H1 (cell line): Measurements from ENCODE around the gene KLHL35. TPM values are rescaled to one million over a fixed set of nuclear protein-coding genes. Genes with fewer than 3 reads are reported as not detected.

Experiments
- CTCF ChIA-PET: fragments of 300-600 bp; sonication (Branson Sonifier 250); formaldehyde crosslinking; loops from one replicate; lab custom pipeline; 2021; ENCODE audit not compliant: partially characterized antibody; lab: Charles Lee
- POLR2A ChIA-PET: fragments of 300-600 bp; sonication (Branson Sonifier 250); formaldehyde crosslinking; loops from one replicate; lab custom pipeline; 2021; ENCODE audit warnings: inconsistent platforms; ENCODE audit not compliant: partially characterized antibody; lab: Charles Lee
- DNase-seq, 2 experiments: peaks; one replicate each; pipeline versions ENCODE4 v3.0.0 to v3.0.0-alpha.2; 2010 to 2022; ENCODE audit warnings: low spot score in 2 of 2, low read depth in 1 of 2, mixed read lengths in 1 of 2
- FAIRE-seq: peaks from 2 replicates; lab custom pipeline; 2011; peaks lifted over from hg19 to GRCh38; lab: Jason Lieb, UNC
- H2AFZ ChIP-seq: 2 replicates; pipeline ENCODE4 v1.8.1; 2012; ENCODE audit warnings: low read length, inconsistent platforms
- H2AK5ac ChIP-seq: 2 replicates; pipeline ENCODE4 v1.6.1; 2013; ENCODE audit warnings: low read depth, low read length
- H2BK120ac ChIP-seq: replicated peaks from 2 replicates; pipeline ENCODE3; 2013; ENCODE audit warnings: low read depth, low read length, inconsistent platforms
- H2BK12ac ChIP-seq: 2 replicates; pipeline ENCODE4 v1.6.1; 2013; ENCODE audit warnings: low read depth, low read length
- H2BK15ac ChIP-seq: 2 replicates; pipeline ENCODE4 v1.6.1; 2013; ENCODE audit warnings: low read length
- H2BK20ac ChIP-seq: 2 replicates; pipeline ENCODE4 v1.6.1; 2013; ENCODE audit warnings: low read length
- H2BK5ac ChIP-seq: 2 replicates; pipeline ENCODE4 v1.6.1; 2013; ENCODE audit warnings: low read depth, low read length
- H3K14ac ChIP-seq: 2 replicates; pipeline ENCODE4 v1.6.1; 2013; ENCODE audit warnings: inconsistent platforms; ENCODE audit not compliant: insufficient read length
- H3K18ac ChIP-seq: 2 replicates; pipeline ENCODE4 v1.6.1; 2013; ENCODE audit warnings: low read length; ENCODE audit errors: extremely low read depth
- H3K23ac ChIP-seq: 2 replicates; pipeline ENCODE4 v1.6.1; 2013; ENCODE audit warnings: inconsistent platforms; ENCODE audit not compliant: insufficient read length
- H3K23me2 ChIP-seq: 2 replicates; pipeline ENCODE4 v1.6.1; 2013; ENCODE audit warnings: low read depth, low read length
- H3K27ac ChIP-seq: 2 replicates; pipeline ENCODE4 v1.6.1; 2011; ENCODE audit warnings: low read depth, low read length, inconsistent platforms
- H3K27me3 ChIP-seq, 4 experiments: replicated peaks in 1 of 4; 1 replicate in 1 of 4; 2 replicates in 3 of 4; pipeline versions ENCODE4 v1.6.1 to v1.8.1; 2011 to 2013; ENCODE audit warnings: low read length in 3 of 4, mild to moderate bottlenecking in 3 of 4, inconsistent platforms in 2 of 4, mixed read lengths in 2 of 4, moderate library complexity in 1 of 4; ENCODE audit not compliant: control insufficient read depth in 3 of 4, insufficient read depth in 3 of 4; ENCODE audit errors: extremely low read depth in 1 of 4
- H3K36me3 ChIP-seq, 4 experiments: 2 replicates each; pipeline versions ENCODE4 v1.6.1 to v1.8.1; 2011 to 2013; ENCODE audit warnings: mild to moderate bottlenecking in 4 of 4, low read length in 3 of 4, moderate library complexity in 2 of 4, control low read depth in 1 of 4, inconsistent platforms in 1 of 4; ENCODE audit not compliant: insufficient read depth in 4 of 4, control insufficient read depth in 2 of 4
- H3K4ac ChIP-seq: replicated peaks from 2 replicates; pipeline ENCODE3; 2013; ENCODE audit warnings: low read length, low read depth, mixed read lengths, inconsistent platforms; ENCODE audit not compliant: insufficient read length
- H3K4me1 ChIP-seq, 4 experiments: replicated peaks in 1 of 4; 1 replicate in 1 of 4; 2 replicates in 3 of 4; pipeline versions ENCODE4 v1.6.1 to v1.8.1; 2011 to 2013; ENCODE audit warnings: low read length in 3 of 4, inconsistent platforms in 2 of 4, mixed read lengths in 1 of 4; ENCODE audit not compliant: insufficient read depth in 4 of 4, control insufficient read depth in 3 of 4
- H3K4me2 ChIP-seq, 2 experiments: 2 replicates each; pipeline versions ENCODE4 v1.6.1 to v1.8.1; 2011 to 2013; ENCODE audit warnings: low read depth in 2 of 2, low read length in 2 of 2, control low read depth in 1 of 2, inconsistent platforms in 1 of 2, mild to moderate bottlenecking in 1 of 2; ENCODE audit not compliant: insufficient read depth in 1 of 2
- H3K4me3 ChIP-seq, 4 experiments: fragments of 200-600, 300-600 bp in 1 of 4; sonication (generic), shearing (Covaris generic), sonication (Bioruptor Twin) in 1 of 4; 2 replicates each; pipeline versions ENCODE4 v1.5.1 to v1.8.1; 2011 to 2016; ENCODE audit warnings: low read length in 4 of 4, low read depth in 3 of 4, control low read depth in 2 of 4, inconsistent platforms in 2 of 4, mild to moderate bottlenecking in 2 of 4, mixed read lengths in 1 of 4, moderate library complexity in 1 of 4; ENCODE audit not compliant: insufficient read depth in 2 of 4; ENCODE audit errors: extremely low read depth in 1 of 4
- H3K56ac ChIP-seq: replicated peaks from 2 replicates; pipeline ENCODE3; 2013; ENCODE audit warnings: low read depth, mild to moderate bottlenecking, mixed read lengths, low read length, inconsistent platforms; ENCODE audit not compliant: insufficient read length
- H3K79me1 ChIP-seq: 2 replicates; pipeline ENCODE4 v1.6.1; 2013; ENCODE audit warnings: low read depth, low read length, control low read depth
- H3K79me2 ChIP-seq, 2 experiments: 2 replicates each; pipeline versions ENCODE4 v1.6.1 to v1.8.1; 2012 to 2013; ENCODE audit warnings: low read length in 2 of 2, mild to moderate bottlenecking in 2 of 2, inconsistent platforms in 1 of 2; ENCODE audit not compliant: insufficient read depth in 2 of 2, control insufficient read depth in 1 of 2
- H3K9ac ChIP-seq, 4 experiments: replicated peaks in 1 of 4; 1 replicate in 1 of 4; 2 replicates in 3 of 4; pipeline versions ENCODE4 v1.6.1 to v1.8.1; 2011 to 2013; ENCODE audit warnings: low read depth in 3 of 4, low read length in 3 of 4, control low read depth in 2 of 4, mild to moderate bottlenecking in 2 of 4, moderate library complexity in 2 of 4, inconsistent platforms in 1 of 4; ENCODE audit errors: extremely low read depth in 1 of 4
- H3K9me3 ChIP-seq, 2 experiments: 2 replicates each; pipeline versions ENCODE4 v1.6.1 to v1.8.1; 2012 to 2013; ENCODE audit warnings: mild to moderate bottlenecking in 2 of 2, moderate library complexity in 2 of 2, control low read depth in 1 of 2, inconsistent platforms in 1 of 2, low read depth in 1 of 2, low read length in 1 of 2, mixed read lengths in 1 of 2; ENCODE audit not compliant: insufficient read depth in 2 of 2
- H4K20me1 ChIP-seq, 2 experiments: replicated peaks in 1 of 2; 2 replicates each; pipeline versions ENCODE3 to v1.8.1; 2011 to 2013; ENCODE audit warnings: inconsistent platforms in 2 of 2, low read length in 2 of 2, mild to moderate bottlenecking in 1 of 2; ENCODE audit not compliant: insufficient read depth in 2 of 2, control insufficient read depth in 1 of 2
- H4K5ac ChIP-seq: 2 replicates; pipeline ENCODE4 v1.6.1; 2013; ENCODE audit warnings: low read length, low read depth, mixed read lengths, inconsistent platforms; ENCODE audit not compliant: insufficient read length
- H4K8ac ChIP-seq: 2 replicates; pipeline ENCODE4 v1.8.0; 2013; ENCODE audit warnings: mild to moderate bottlenecking, moderate library complexity, low read length, inconsistent platforms; ENCODE audit not compliant: insufficient read depth; ENCODE audit errors: extremely low read depth
- H4K91ac ChIP-seq: replicated peaks from 2 replicates; pipeline ENCODE3; 2013; ENCODE audit warnings: low read length, mixed read lengths, inconsistent platforms; ENCODE audit not compliant: insufficient read length
- ASH2L ChIP-seq: fragments of 200-600, 300-600 bp; sonication (generic); IDR thresholded peaks from one replicate; pipeline ENCODE4 v1.7.1; 2017; ENCODE audit warnings: low read length
- CHD1 ChIP-seq: IDR thresholded peaks from 2 replicates; pipeline ENCODE4 v1.6.1; 2012; ENCODE audit warnings: low read depth, low read length, improper control_type of control experiment
- HDAC2 ChIP-seq, 2 experiments: fragments of 300-600 bp in 1 of 2; sonication (generic) in 1 of 2; IDR thresholded peaks; 2 replicates each; pipeline ENCODE4 v1.6.1; 2011 to 2012; ENCODE audit warnings: low read depth in 2 of 2, low read length in 2 of 2, mild to moderate bottlenecking in 2 of 2, moderate library complexity in 2 of 2, borderline replicate concordance in 1 of 2, inconsistent platforms in 1 of 2
- HDAC6 ChIP-seq: IDR thresholded peaks from one replicate; pipeline ENCODE4 v1.7.1; 2012; ENCODE audit warnings: low read depth, mild to moderate bottlenecking, inconsistent platforms, low read length, moderate library complexity
- KDM1A ChIP-seq: fragments of 200-600, 300-600 bp; sonication (generic); IDR thresholded peaks from 2 replicates; pipeline ENCODE4 v1.7.1; 2016; ENCODE audit warnings: mild to moderate bottlenecking, low read length, borderline replicate concordance
- MAX ChIP-seq: IDR thresholded peaks from 2 replicates; pipeline ENCODE4 v1.6.1; 2012; ENCODE audit warnings: inconsistent platforms
- POU5F1 ChIP-seq: IDR thresholded peaks from 2 replicates; pipeline ENCODE4 v1.6.1; 2011; ENCODE audit warnings: low read depth, mild to moderate bottlenecking, low read length, moderate library complexity
- RBBP5 ChIP-seq: IDR thresholded peaks from 2 replicates; pipeline ENCODE4 v1.7.1; 2012; ENCODE audit warnings: low read depth, mild to moderate bottlenecking, inconsistent platforms, low read length, moderate library complexity, borderline replicate concordance
- TAF1 ChIP-seq: IDR thresholded peaks from 2 replicates; pipeline ENCODE4 v1.6.1; 2011; ENCODE audit warnings: mild to moderate bottlenecking, low read depth, low read length
- WGBS, 2 experiments: shearing (Covaris generic) in 1 of 2; methylation state at CpG; one replicate each; pipeline versions ENCODE4 v1.1.6 to v1.1.7; 2013 to 2015; ENCODE audit warnings: low lambda C conversion rate in 2 of 2, mixed read lengths in 2 of 2, inconsistent platforms in 1 of 2, low coverage in 1 of 2, missing lambda C conversion rate in 1 of 2; ENCODE audit not compliant: insufficient replicate concordance in 2 of 2, insufficient coverage in 1 of 2, insufficient read length in 1 of 2; ENCODE audit errors: extremely low coverage in 1 of 2, missing lambda C conversion rate in 1 of 2; 5-methylcytosine and 5-hydroxymethylcytosine counted together
- polyA plus RNA-seq, 7 experiments: library from polyadenylated mRNA; depleted of rRNA in 3 of 7; stranded (reverse) in 5 of 7; unstranded in 2 of 7; fragments of >200 nt in 5 of 7; fragments of 200-250 nt in 2 of 7; gene quantifications; 1 replicate in 5 of 7; 2 replicates in 1 of 7; 4 replicates in 1 of 7; pipeline versions ENCODE4 v1.2.1 to v1.2.3, GENCODE V29; 2011 to 2013; ENCODE audit warnings: missing spikeins in 2 of 7, mixed read lengths in 2 of 7
- total RNA-seq: library from RNA; stranded (reverse); fragmentation: NEBNext Ultra II Directional; extraction: Animal tissue kit (Norgen Biotek cat#: 25700); gene quantifications from 2 replicates; pipeline ENCODE4 v1.2.1, GENCODE V29; 2021
- TF ChIP-seq, protein P1 (sequence below): IDR thresholded peaks from 2 replicates; pipeline ENCODE4 v1.6.1; 2012; ENCODE audit warnings: inconsistent platforms
- TF ChIP-seq, protein P2 (sequence below): IDR thresholded peaks from 2 replicates; pipeline ENCODE4 v1.6.1; 2012; ENCODE audit warnings: low read length, inconsistent platforms

The KLHL35 gene
- total and polyA plus RNA-seq, 2 of the 8 experiments (the other 6 are each of a cell fraction or from before 2014, with no cell fraction given): 0.35 to 0.41 TPM

- H2BK15ac ChIP-seq: no peak overlapping the region
- no peaks in the 10 kb centered on the region; a peak in 1 of 7 replicates for H3K27me3 ChIP-seq
- no peak overlapping the region for H3K18ac ChIP-seq
- H3K27ac ChIP-seq: no peak overlapping the region
- CTCF ChIA-PET: interaction anchor here (0.6 to 31.5 kb wide), 14 partner anchors 10 to 225 kb away, joined by 3 to 603 read pairs (median 12); partner anchors contain the start of gene GDPD5
- no peak overlapping the region for H2AK5ac ChIP-seq
- DNase-seq (no peak), FAIRE-seq (no peak)
- H3K4me2 ChIP-seq: no peak overlapping the region
- no peaks in the 10 kb centered on the region for H3K9me3 ChIP-seq
- POLR2A ChIA-PET: interaction anchor here (0.9 to 1.5 kb wide), 4 partner anchors 11 to 49 kb away, joined by 3 to 5 read pairs (median 4); no protein-coding TSS in a partner anchor
- 0 out of 2 replicates have a peak, but pooled peaks cover 2% of the 10 kb centered on the region for H3K23me2 ChIP-seq
- no peaks in the 10 kb centered on the region for H3K79me1 ChIP-seq
- H4K5ac ChIP-seq: no peak overlapping the region
- no peak overlapping the region for H2BK120ac ChIP-seq
- H4K20me1 ChIP-seq: no peaks in the 10 kb centered on the region
- no peak overlapping the region for H3K56ac ChIP-seq
- no peaks in the 10 kb centered on the region for H3K36me3 ChIP-seq
- H3K79me2 ChIP-seq: no peaks in the 10 kb centered on the region
- no peak overlapping the region for H3K4me3 ChIP-seq
- no peak overlapping the region for H2BK12ac ChIP-seq
- H3K9ac ChIP-seq: no peak overlapping the region
- WGBS, 2 experiments: 98% methylated on average over 7 of the region's 7 CpGs; no CpG with 5 or more reads in 1 of the 2 experiments
- H4K91ac ChIP-seq: no peak overlapping the region
- no peak overlapping the region for H3K23ac ChIP-seq
- H2AFZ ChIP-seq: no peak overlapping the region
- H2BK5ac ChIP-seq: no peak overlapping the region
- no peak overlapping the region for H4K8ac ChIP-seq
- 0 out of 2 replicates have a peak overlapping the region, but pooled peaks have one; percentile 48 for H2BK20ac ChIP-seq
- no peak overlapping the region for H3K4ac ChIP-seq
- H3K4me1 ChIP-seq: peaks cover 0 to 4% (median 0%) of the 10 kb centered on the region in 4 experiments; a peak in 3 of 7 replicates
- H3K14ac ChIP-seq: no peak overlapping the region
- TF ChIP-seq MAX (no peak), POU5F1 (no peak), ASH2L (no peak), HDAC6 (no peak), HDAC2 (IDR thresholded peaks at IDR 0.05; ENCODE audit: borderline replicate concordance in 1 of 2, low read depth in 2 of 2, low read length in 2 of 2) (no peak), RBBP5 (no peak), TAF1 (no peak), CHD1 (no peak), KDM1A (no peak)
- TF ChIP-seq, protein P1, sequence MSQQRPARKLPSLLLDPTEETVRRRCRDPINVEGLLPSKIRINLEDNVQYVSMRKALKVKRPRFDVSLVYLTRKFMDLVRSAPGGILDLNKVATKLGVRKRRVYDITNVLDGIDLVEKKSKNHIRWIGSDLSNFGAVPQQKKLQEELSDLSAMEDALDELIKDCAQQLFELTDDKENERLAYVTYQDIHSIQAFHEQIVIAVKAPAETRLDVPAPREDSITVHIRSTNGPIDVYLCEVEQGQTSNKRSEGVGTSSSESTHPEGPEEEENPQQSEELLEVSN: no peak
- TF ChIP-seq, protein P2, sequence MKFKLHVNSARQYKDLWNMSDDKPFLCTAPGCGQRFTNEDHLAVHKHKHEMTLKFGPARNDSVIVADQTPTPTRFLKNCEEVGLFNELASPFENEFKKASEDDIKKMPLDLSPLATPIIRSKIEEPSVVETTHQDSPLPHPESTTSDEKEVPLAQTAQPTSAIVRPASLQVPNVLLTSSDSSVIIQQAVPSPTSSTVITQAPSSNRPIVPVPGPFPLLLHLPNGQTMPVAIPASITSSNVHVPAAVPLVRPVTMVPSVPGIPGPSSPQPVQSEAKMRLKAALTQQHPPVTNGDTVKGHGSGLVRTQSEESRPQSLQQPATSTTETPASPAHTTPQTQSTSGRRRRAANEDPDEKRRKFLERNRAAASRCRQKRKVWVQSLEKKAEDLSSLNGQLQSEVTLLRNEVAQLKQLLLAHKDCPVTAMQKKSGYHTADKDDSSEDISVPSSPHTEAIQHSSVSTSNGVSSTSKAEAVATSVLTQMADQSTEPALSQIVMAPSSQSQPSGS: no peak
These were observed 17.2 kb upstream of the KLHL35 start for GRCh38 chr11:75450236-75450635.
